HEK293 (cell line): ENCODE measurements around the gene RAB1B.

Experiments used
- BCL11A ChIP-seq: fragments of 450-650 bp; formaldehyde crosslinking; IDR thresholded peaks from 2 replicates; pipeline ENCODE4 v1.5.1; 2016; ENCODE audit warnings: low read depth, missing biosample characterization, missing genetic modification characterization
- GLI4 ChIP-seq: fragments of 450-650 bp; formaldehyde crosslinking; IDR thresholded peaks from 2 replicates; pipeline ENCODE4 v1.5.1; 2016; ENCODE audit warnings: missing biosample characterization, missing genetic modification characterization
- GLIS1 ChIP-seq: fragments of 450-650 bp; formaldehyde crosslinking; IDR thresholded peaks from 2 replicates; pipeline ENCODE4 v1.5.1; 2016; ENCODE audit warnings: missing biosample characterization, missing genetic modification characterization
- HOXD13 ChIP-seq: sonication (generic); formaldehyde crosslinking; IDR thresholded peaks from 2 replicates; pipeline ENCODE4 v1.8.0; 2022; ENCODE audit warnings: missing genetic modification reagents, borderline replicate concordance
- IKZF3 ChIP-seq: fragments of 450-650 bp; IDR thresholded peaks from 2 replicates; pipeline ENCODE4 v1.5.0; 2018; ENCODE audit warnings: missing biosample characterization, mild to moderate bottlenecking, missing genetic modification characterization, moderate library complexity
- PATZ1 ChIP-seq: fragments of 450-650 bp; formaldehyde crosslinking; IDR thresholded peaks from 2 replicates; pipeline ENCODE4 v1.5.1; 2016; ENCODE audit warnings: missing biosample characterization, missing genetic modification characterization
- PRDM2 ChIP-seq: fragments of 450-650 bp; formaldehyde crosslinking; IDR thresholded peaks from 2 replicates; pipeline ENCODE4 v1.5.1; 2016; ENCODE audit warnings: missing biosample characterization, missing genetic modification characterization, borderline replicate concordance
- SP7 ChIP-seq: fragments of 450-650 bp; formaldehyde crosslinking; IDR thresholded peaks from 2 replicates; pipeline ENCODE4 v1.5.1; 2016; ENCODE audit warnings: missing biosample characterization, missing genetic modification characterization
- ZBTB17 ChIP-seq: fragments of 450-650 bp; formaldehyde crosslinking; IDR thresholded peaks from 2 replicates; pipeline ENCODE4 v1.5.1; 2016; ENCODE audit warnings: missing biosample characterization, missing genetic modification characterization
- ZNF148 ChIP-seq: fragments of 450-650 bp; formaldehyde crosslinking; IDR thresholded peaks from 2 replicates; pipeline ENCODE4 v1.5.0; 2017; ENCODE audit warnings: missing biosample characterization, missing genetic modification characterization, borderline replicate concordance
- ZNF175 ChIP-seq: fragments of 450-650 bp; formaldehyde crosslinking; IDR thresholded peaks from 2 replicates; pipeline ENCODE4 v1.5.1; 2016; ENCODE audit warnings: missing biosample characterization, missing genetic modification characterization
- ZNF221 ChIP-seq: fragments of 450-650 bp; formaldehyde crosslinking; IDR thresholded peaks from 2 replicates; pipeline ENCODE4 v1.5.1; 2017; ENCODE audit warnings: missing biosample characterization, missing genetic modification characterization, borderline replicate concordance
- ZNF24 ChIP-seq: fragments of 450-650 bp; formaldehyde crosslinking; IDR thresholded peaks from 2 replicates; pipeline ENCODE4 v1.5.1; 2016; ENCODE audit warnings: missing biosample characterization, missing genetic modification characterization
- ZNF280C ChIP-seq: fragments of 450-650 bp; formaldehyde crosslinking; IDR thresholded peaks from 2 replicates; pipeline ENCODE4 v1.5.1; 2016; ENCODE audit warnings: missing biosample characterization, missing genetic modification characterization
- ZNF398 ChIP-seq: fragments of 450-650 bp; formaldehyde crosslinking; IDR thresholded peaks from 2 replicates; pipeline ENCODE4 v1.5.1; 2017; ENCODE audit warnings: missing biosample characterization, missing genetic modification characterization
- ZNF600 ChIP-seq: fragments of 450-650 bp; formaldehyde crosslinking; IDR thresholded peaks from 2 replicates; pipeline ENCODE4 v1.5.1; 2016; ENCODE audit warnings: missing biosample characterization, missing genetic modification characterization
- ZNF610 ChIP-seq: fragments of 450-650 bp; formaldehyde crosslinking; IDR thresholded peaks from 2 replicates; pipeline ENCODE4 v1.5.1; 2016; ENCODE audit warnings: missing biosample characterization, missing genetic modification characterization, borderline replicate concordance
- ZNF621 ChIP-seq: fragments of 450-650 bp; formaldehyde crosslinking; IDR thresholded peaks from 2 replicates; pipeline ENCODE4 v1.5.1; 2017; ENCODE audit warnings: missing biosample characterization, missing genetic modification characterization
- ZNF639 ChIP-seq: fragments of 450-650 bp; formaldehyde crosslinking; IDR thresholded peaks from 2 replicates; pipeline ENCODE4 v1.5.1; 2016; ENCODE audit warnings: missing biosample characterization, missing genetic modification characterization
- ZNF645 ChIP-seq: fragments of 450-650 bp; formaldehyde crosslinking; IDR thresholded peaks from 2 replicates; pipeline ENCODE4; 2016; ENCODE audit warnings: missing biosample characterization, missing genetic modification characterization
- ZNF768 ChIP-seq: fragments of 450-650 bp; formaldehyde crosslinking; IDR thresholded peaks from 2 replicates; pipeline ENCODE4 v1.5.1; 2018; ENCODE audit warnings: missing biosample characterization, mild to moderate bottlenecking, missing genetic modification characterization

RAB1B gene

GRCh38 chr11:66289548-66290329, 21.3 kb downstream of the RAB1B start (continued):
- TF ChIP-seq PRDM2 = no peak
- no peak for TF ChIP-seq ZNF639
- no peak for TF ChIP-seq GLI4 (tag by site-specific recombination)
- TF ChIP-seq ZNF600 = peak; percentile 80
- peak; percentile 18; the same call in 1 of the 2 replicates for TF ChIP-seq SP7 (tag by site-specific recombination)
- no peak for TF ChIP-seq ZNF148 (tag by site-specific recombination)
- 0 out of 2 replicates have a peak, but pooled peaks have one; percentile 61 for TF ChIP-seq ZBTB17 (tag by site-specific recombination)
- 0 out of 2 replicates have a peak, but pooled peaks have one; percentile 12 for TF ChIP-seq GLIS1 (tag by site-specific recombination)
- TF ChIP-seq HOXD13 (CRISPR knock-in tag) = 0 out of 2 replicates have a peak, but pooled peaks have one; percentile 27
- no peak for TF ChIP-seq ZNF398 (tag by site-specific recombination)
- 0 out of 2 replicates have a peak, but pooled peaks have one; percentile 36 for TF ChIP-seq IKZF3 (tag by site-specific recombination)
- TF ChIP-seq ZNF610 (tag by site-specific recombination) = no peak
- TF ChIP-seq PATZ1 (tag by site-specific recombination) = peak; percentile 15; the same call in 1 of the 2 replicates
- no peak for TF ChIP-seq ZNF621 (tag by site-specific recombination)
- no peak for TF ChIP-seq ZNF645
- TF ChIP-seq ZNF221 (tag by site-specific recombination) = no peak
- no peak for TF ChIP-seq ZNF280C (tag by site-specific recombination)
- TF ChIP-seq ZNF175 (tag by site-specific recombination) = no peak
- TF ChIP-seq ZNF768 (tag by site-specific recombination) = no peak
- no peak for TF ChIP-seq BCL11A (tag by site-specific recombination)
- TF ChIP-seq ZNF24 (tag by site-specific recombination) = no peak
